ENCODE results near the gene C2orf76.

C2orf76 gene

GRCh38 chr2:119350311-119350998 is 16.2 kb downstream of the C2orf76 start:
- no peak for TF ChIP-seq CTCF (IDR thresholded peaks at IDR 0.05; ENCODE audit: insufficient read depth, low read length)
- TF ChIP-seq POLR2AphosphoS5 (IDR thresholded peaks at IDR 0.05; ENCODE audit: low read depth) = no peak
- no peak for TF ChIP-seq REST (IDR thresholded peaks at IDR 0.05; ENCODE audit: insufficient replicate concordance, low read depth)
- no peak for TF ChIP-seq SPI1 (IDR thresholded peaks at IDR 0.05; ENCODE audit: borderline replicate concordance, low read depth)
- TF ChIP-seq GABPA (IDR thresholded peaks at IDR 0.05; ENCODE audit: low read depth) = no peak
- H3K4me3 ChIP-seq (replicated peaks; ENCODE audit: insufficient read depth, low read length) = no peak overlapping the region
- H3K27me3 ChIP-seq (ENCODE audit: insufficient read depth, poor library complexity, severe bottlenecking) = no peaks in the 10 kb centered on the region
- DNase-seq (ENCODE audit: low read depth in 1 of 2, low spot score in 1 of 2) = no peak
- no peak overlapping the region for H3K27ac ChIP-seq (replicated peaks)

GRCh38 chr2:119349289-119349688 is 17.3 kb downstream of the C2orf76 start:
- no peak overlapping the region for H3K4me3 ChIP-seq (replicated peaks; ENCODE audit: insufficient read depth, low read length)
- H3K27ac ChIP-seq (replicated peaks) = no peak overlapping the region
- DNase-seq (ENCODE audit: low read depth in 1 of 2, low spot score in 1 of 2) = no peak
- H3K27me3 ChIP-seq (ENCODE audit: insufficient read depth, poor library complexity, severe bottlenecking) = no peaks in the 10 kb centered on the region
- TF ChIP-seq CTCF (IDR thresholded peaks at IDR 0.05; ENCODE audit: insufficient read depth, low read length) (no peak), REST (IDR thresholded peaks at IDR 0.05; ENCODE audit: insufficient replicate concordance, low read depth) (no peak), POLR2AphosphoS5 (IDR thresholded peaks at IDR 0.05; ENCODE audit: low read depth) (no peak), SPI1 (IDR thresholded peaks at IDR 0.05; ENCODE audit: borderline replicate concordance, low read depth) (no peak), GABPA (IDR thresholded peaks at IDR 0.05; ENCODE audit: low read depth) (no peak)

GRCh38 chr2:119341684-119342083 is 24.9 kb downstream of the C2orf76 start:
- TF ChIP-seq POLR2AphosphoS5 (IDR thresholded peaks at IDR 0.05; ENCODE audit: low read depth) = no peak
- TF ChIP-seq REST (IDR thresholded peaks at IDR 0.05; ENCODE audit: insufficient replicate concordance, low read depth) = no peak
- no peak for DNase-seq (ENCODE audit: low read depth in 1 of 2, low spot score in 1 of 2)
- no peaks in the 10 kb centered on the region for H3K27me3 ChIP-seq (ENCODE audit: insufficient read depth, poor library complexity, severe bottlenecking)
- no peak overlapping the region for H3K4me3 ChIP-seq (replicated peaks; ENCODE audit: insufficient read depth, low read length)
- no peak overlapping the region for H3K27ac ChIP-seq (replicated peaks)
